Thymus (tissue), 11 donors: ENCODE data around the gene LDLRAD3. TPM values are rescaled to one million over a fixed set of nuclear protein-coding genes. Genes with fewer than 3 reads are reported as not detected.
"Not testable (repeated sequence)": the region's sequence is repeated elsewhere in the genome, so short reads cannot be mapped to it uniquely, and the experiment has no call there.

Experiments used
- DNase-seq, 9 donors: peaks; one replicate each; pipeline ENCODE4 v3.0.0-alpha.2; 2013; ENCODE audit warnings: low spot score in 9 of 9, low read depth in 6 of 9, missing footprints in 1 of 9
- H3K27ac ChIP-seq, 2 donors: one replicate each; pipeline ENCODE4 v1.5.1; 2013; ENCODE audit warnings: control low read depth in 1 of 2, low read depth in 1 of 2, low read length in 1 of 2, mild to moderate bottlenecking in 1 of 2, moderate library complexity in 1 of 2
- H3K27me3 ChIP-seq, 2 donors: one replicate each; pipeline ENCODE4 v1.5.1; 2013; ENCODE audit warnings: low read length in 1 of 2; ENCODE audit not compliant: control insufficient read depth in 2 of 2, insufficient read depth in 1 of 2
- H3K36me3 ChIP-seq, 2 donors: one replicate each; pipeline ENCODE4 v1.5.1; 2013; ENCODE audit warnings: low read length in 1 of 2, mild to moderate bottlenecking in 1 of 2, moderate library complexity in 1 of 2; ENCODE audit not compliant: control insufficient read depth in 2 of 2, insufficient read depth in 2 of 2
- H3K4me1 ChIP-seq, 2 donors: one replicate each; pipeline ENCODE4 v1.5.1; 2013; ENCODE audit warnings: low read length in 2 of 2; ENCODE audit not compliant: control insufficient read depth in 2 of 2, insufficient read depth in 2 of 2
- H3K4me3 ChIP-seq, 2 donors: one replicate each; pipeline ENCODE4 v1.5.1; 2013; ENCODE audit warnings: low read length in 2 of 2, control low read depth in 1 of 2, mild to moderate bottlenecking in 1 of 2
- H3K9me3 ChIP-seq, 2 donors: one replicate each; pipeline ENCODE4 v1.5.1; 2013; ENCODE audit warnings: low read length in 1 of 2, mild to moderate bottlenecking in 1 of 2; ENCODE audit not compliant: control insufficient read depth in 2 of 2, insufficient read depth in 1 of 2
- WGBS: extraction: QIAGEN DNeasy Blood & Tissue Kit; methylation state at CpG from one replicate; pipeline ENCODE4 v1.1.7; 2013; 5-methylcytosine and 5-hydroxymethylcytosine counted together
- polyA plus RNA-seq: library from polyadenylated mRNA; stranded (reverse); fragments of 200-250 nt; gene quantifications from one replicate; pipeline ENCODE4 v1.2.3, GENCODE V29; 2013
- total RNA-seq: library from RNA; stranded (reverse); fragments of 120-200 nt; gene quantifications from one replicate; pipeline ENCODE4 v1.2.4, GENCODE V29; 2013
- donor health status: healthy.

Gene LDLRAD3
- total and polyA plus RNA-seq, 2 donors = 2.1 to 6.9 TPM

DNA sequence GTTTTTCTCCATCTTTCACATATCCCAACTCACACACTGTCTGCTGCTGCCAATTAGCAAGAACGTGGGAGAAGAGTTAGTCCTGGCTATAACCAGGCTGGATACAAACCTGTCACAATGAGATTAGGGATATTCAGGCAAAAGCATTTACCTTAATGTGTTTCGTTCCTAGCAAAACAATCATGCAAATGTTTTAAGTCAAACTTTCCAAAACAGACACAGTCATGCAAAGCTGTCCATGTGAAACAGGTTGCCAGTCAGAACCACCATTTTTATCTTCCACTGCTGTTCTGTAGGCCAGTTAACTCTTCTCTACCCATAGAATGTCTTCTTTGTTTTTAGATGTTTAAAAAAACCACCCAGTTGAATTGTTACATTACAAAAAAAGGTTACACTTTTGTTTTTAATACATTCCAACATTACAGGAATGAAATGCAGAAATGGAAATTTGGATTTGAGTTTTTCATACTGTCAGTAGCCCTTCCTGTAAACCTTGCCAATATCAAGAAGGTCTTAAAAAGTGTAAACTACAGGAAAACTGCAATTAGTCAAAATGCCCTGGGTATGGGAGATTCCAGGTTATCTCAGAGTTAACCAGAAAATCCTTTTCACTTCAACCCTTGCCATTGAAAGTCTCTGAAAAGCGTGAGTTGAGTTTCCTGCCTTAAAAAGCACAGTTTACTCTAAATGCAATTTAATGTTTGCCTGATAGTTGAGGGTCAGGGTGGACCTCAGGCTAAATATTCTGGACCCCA is 34.2 kb upstream of the LDLRAD3 start:
- DNase-seq = no peak
- Histone ChIP-seq H3K27ac (no peak overlapping the region), H3K27me3 (no peaks in the 10 kb centered on the region), H3K9me3 (no peaks in the 10 kb centered on the region), H3K36me3 (no peaks in the 10 kb centered on the region), H3K4me1 (no peaks in the 10 kb centered on the region), H3K4me3 (no peak overlapping the region)
- WGBS = 88% methylated on average over 3 of the region's 3 CpGs

- DNase-seq = no peak
Observed at GRCh38 chr11:35911013-35911412, 32.8 kb upstream of the LDLRAD3 start.

GRCh38 chr11:35911616-35912165 is 32.2 kb upstream of the LDLRAD3 start:
- WGBS = 31% methylated on average over 1 of the region's 1 CpG
- no peak overlapping the region for H3K4me3 ChIP-seq
- no peak overlapping the region for H3K27ac ChIP-seq
- H3K9me3 ChIP-seq = no peaks in the 10 kb centered on the region
- H3K27me3 ChIP-seq = no peaks in the 10 kb centered on the region
- no peak for DNase-seq
- H3K36me3 ChIP-seq = no peaks in the 10 kb centered on the region
- H3K4me1 ChIP-seq = no peaks in the 10 kb centered on the region

More at GRCh38 chr11:35911013-35911412, 32.8 kb upstream of the LDLRAD3 start:
- 93% methylated on average over 6 of the region's 6 CpGs for WGBS
- H3K27ac ChIP-seq = no peak overlapping the region
- H3K27me3 ChIP-seq = no peaks in the 10 kb centered on the region
- no peaks in the 10 kb centered on the region for H3K9me3 ChIP-seq
- no peak overlapping the region for H3K4me3 ChIP-seq
- H3K36me3 ChIP-seq = no peaks in the 10 kb centered on the region
- H3K4me1 ChIP-seq = no peaks in the 10 kb centered on the region

- not testable (repeated sequence) for H3K4me3 ChIP-seq, DNase-seq, H3K36me3 ChIP-seq, H3K4me1 ChIP-seq, H3K9me3 ChIP-seq, H3K27me3 ChIP-seq, H3K27ac ChIP-seq
- 94% methylated on average over 7 of the region's 7 CpGs for WGBS
Observed at GRCh38 chr11:35912436-35912835, 31.4 kb upstream of the LDLRAD3 start.

DNA sequence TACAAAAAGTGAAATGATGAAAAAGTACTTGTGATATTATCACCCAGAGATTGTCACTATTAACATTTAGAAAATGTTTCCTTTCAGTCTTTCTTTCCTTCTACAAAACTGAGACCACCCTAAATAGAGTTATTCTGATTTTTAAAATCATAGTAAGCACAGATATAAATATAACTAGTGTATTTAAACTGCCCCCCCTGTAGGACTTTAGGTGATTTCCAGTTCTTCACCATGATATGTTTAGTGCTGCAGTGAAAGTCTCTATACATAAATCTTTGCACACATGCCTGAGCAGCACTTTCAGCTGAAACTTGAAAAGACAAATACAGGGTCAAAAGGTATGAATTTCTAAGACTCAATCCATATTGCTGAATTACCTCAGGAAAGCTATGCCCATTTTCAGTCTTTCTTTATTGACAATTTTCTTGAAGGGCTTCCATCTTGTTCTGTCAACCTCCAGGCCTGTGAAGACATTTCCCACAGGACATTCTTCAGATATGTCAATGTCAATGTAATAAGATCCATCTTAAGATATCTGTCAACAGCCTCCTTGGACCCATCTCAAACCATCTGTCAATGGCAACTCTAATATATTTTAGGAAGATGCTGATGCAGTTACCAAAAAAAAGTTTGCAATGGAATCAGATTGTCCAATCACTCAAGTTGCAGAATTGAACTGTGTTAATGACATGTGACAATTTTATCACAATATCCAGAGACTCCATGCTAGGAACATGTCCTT is 30.8 kb upstream of the LDLRAD3 start:
- no peaks in the 10 kb centered on the region for H3K36me3 ChIP-seq
- H3K27me3 ChIP-seq = no peaks in the 10 kb centered on the region
- H3K27ac ChIP-seq = no peak overlapping the region
- no peaks in the 10 kb centered on the region for H3K9me3 ChIP-seq
- H3K4me1 ChIP-seq = no peaks in the 10 kb centered on the region
- no peak overlapping the region for H3K4me3 ChIP-seq
- no peak for DNase-seq

GRCh38 chr11:35914816-35915215 is 29.0 kb upstream of the LDLRAD3 start:
- H3K4me1 ChIP-seq = no peaks in the 10 kb centered on the region
- H3K27ac ChIP-seq = no peak overlapping the region
- H3K27me3 ChIP-seq = no peaks in the 10 kb centered on the region
- DNase-seq = no peak
- no peaks in the 10 kb centered on the region for H3K36me3 ChIP-seq
- WGBS = 88% methylated on average over 3 of the region's 3 CpGs
- H3K9me3 ChIP-seq = no peaks in the 10 kb centered on the region
- no peak overlapping the region for H3K4me3 ChIP-seq

DNA sequence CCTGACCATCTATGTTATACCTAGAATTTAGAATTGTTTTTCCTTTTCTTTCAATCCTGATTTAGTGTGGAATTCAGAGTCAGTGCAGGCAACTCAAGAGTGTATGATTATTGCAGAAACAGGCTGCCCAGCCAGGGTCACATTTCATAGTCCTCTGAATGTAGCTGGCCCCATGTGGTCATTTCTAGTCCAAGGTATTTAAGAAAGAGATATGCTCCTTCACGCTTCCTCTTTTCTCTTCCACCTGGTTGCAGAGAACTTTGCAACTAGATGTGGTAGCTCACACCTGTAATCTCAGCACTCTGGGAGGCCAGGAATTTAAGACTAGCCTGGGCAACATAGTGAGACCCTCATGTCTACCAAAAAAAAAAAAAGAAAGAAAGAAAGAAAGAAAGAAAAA is 27.6 kb upstream of the LDLRAD3 start:
- Histone ChIP-seq H3K36me3 (no peaks in the 10 kb centered on the region), H3K27me3 (no peaks in the 10 kb centered on the region), H3K27ac (no peak overlapping the region), H3K4me3 (no peak overlapping the region), H3K4me1 (no peaks in the 10 kb centered on the region), H3K9me3 (no peaks in the 10 kb centered on the region)
- 100% methylated on average over 1 of the region's 1 CpG for WGBS
- no peak for DNase-seq

- Histone ChIP-seq H3K4me3 (no peak overlapping the region), H3K36me3 (no peaks in the 10 kb centered on the region), H3K27ac (no peak overlapping the region), H3K27me3 (no peaks in the 10 kb centered on the region), H3K9me3 (no peaks in the 10 kb centered on the region), H3K4me1 (no peaks in the 10 kb centered on the region)
- no peak for DNase-seq
- WGBS = 94% methylated on average over 4 of the region's 4 CpGs
Observed at GRCh38 chr11:35917676-35918075, 26.2 kb upstream of the LDLRAD3 start.

GRCh38 chr11:35918716-35919115 is 25.1 kb upstream of the LDLRAD3 start:
- Histone ChIP-seq H3K27me3 (no peaks in the 10 kb centered on the region), H3K4me3 (no peak overlapping the region), H3K9me3 (no peaks in the 10 kb centered on the region), H3K36me3 (no peaks in the 10 kb centered on the region), H3K4me1 (no peaks in the 10 kb centered on the region), H3K27ac (no peak overlapping the region)
- WGBS = 94% methylated on average over 2 of the region's 2 CpGs
- no peak for DNase-seq
